Stromal cell of bone marrow (primary cell): ENCODE results near the gene PIK3C2G.

Experiments used
- DNase-seq: peaks from one replicate; pipeline ENCODE4 v3.0.0-alpha.2; 2012; ENCODE audit warnings: low read depth

Gene PIK3C2G

DNA sequence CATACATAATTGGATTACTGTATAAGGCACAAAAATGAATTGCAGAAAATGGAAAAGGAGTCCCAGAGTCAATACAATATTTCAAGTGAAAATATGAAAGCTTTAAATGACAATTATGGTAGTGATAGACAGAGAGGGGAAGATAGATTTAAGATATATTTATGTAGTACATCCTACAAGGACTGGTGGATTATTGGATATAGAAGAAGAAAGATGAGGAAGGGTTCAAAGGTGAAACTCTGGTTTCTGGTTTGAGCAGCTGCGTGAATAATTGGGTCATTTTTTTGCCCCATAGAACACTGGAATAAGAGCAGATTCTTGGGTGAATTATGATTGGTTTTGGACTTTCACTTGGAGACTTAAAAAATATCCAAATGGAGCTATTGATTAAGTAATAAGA, 19.4 kb downstream of the PIK3C2G start:
- DNase-seq, result no peak

DNA sequence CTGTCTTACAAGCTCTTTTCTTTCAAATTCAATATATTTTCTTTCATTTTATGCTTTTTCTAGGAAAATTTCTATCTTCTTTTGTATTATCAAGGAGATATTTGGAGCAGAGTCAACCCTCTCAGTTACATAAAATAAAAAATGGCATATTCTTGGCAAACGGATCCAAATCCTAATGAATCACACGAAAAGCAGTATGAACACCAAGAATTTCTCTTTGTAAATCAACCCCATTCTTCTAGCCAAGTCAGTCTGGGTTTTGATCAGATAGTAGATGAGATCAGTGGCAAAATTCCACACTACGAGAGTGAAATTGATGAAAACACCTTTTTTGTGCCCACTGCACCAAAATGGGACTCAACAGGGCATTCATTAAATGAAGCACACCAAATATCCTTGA, 20.6 kb downstream of the PIK3C2G start:
- DNase-seq, result no peak

DNA sequence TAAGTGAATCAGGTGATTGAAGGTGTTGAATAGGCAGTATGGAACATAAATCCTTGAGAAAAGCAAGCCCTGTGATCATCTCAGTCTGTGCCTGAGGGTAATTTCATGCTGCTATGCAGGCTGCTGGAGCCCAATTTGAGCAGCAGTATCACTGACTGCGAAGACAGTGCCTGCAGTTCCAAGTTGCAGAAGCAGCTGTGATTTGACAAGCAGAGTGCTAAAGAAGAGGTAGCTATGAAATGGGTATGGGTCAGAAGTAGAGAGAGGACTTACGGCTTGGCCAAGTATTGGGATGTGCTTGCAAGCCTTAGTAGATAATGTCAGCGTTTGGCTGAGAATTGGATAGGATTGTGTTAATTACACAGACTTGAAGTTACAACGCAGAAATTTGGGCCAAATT, 22.5 kb downstream of the PIK3C2G start:
- DNase-seq, result no peak

DNA sequence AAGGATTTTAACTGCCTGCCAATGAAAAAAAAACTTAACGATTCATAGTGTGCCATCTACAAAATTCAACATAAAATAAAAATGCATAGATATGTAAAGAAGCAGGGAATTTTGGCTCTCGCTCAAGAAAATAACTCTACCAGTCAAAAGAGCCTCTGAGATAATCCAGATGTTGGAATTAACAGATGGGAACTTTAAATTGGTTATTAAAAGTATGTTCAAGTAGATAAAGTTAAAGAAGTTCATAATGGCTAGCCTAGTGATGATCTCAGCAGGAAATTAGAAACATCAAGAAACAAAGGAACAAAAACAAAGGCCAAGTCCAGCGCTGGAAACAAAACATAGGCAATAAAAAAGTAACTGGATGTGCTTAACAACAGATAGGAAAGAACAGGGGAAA, 23.1 kb downstream of the PIK3C2G start:
- no peak for DNase-seq

DNA sequence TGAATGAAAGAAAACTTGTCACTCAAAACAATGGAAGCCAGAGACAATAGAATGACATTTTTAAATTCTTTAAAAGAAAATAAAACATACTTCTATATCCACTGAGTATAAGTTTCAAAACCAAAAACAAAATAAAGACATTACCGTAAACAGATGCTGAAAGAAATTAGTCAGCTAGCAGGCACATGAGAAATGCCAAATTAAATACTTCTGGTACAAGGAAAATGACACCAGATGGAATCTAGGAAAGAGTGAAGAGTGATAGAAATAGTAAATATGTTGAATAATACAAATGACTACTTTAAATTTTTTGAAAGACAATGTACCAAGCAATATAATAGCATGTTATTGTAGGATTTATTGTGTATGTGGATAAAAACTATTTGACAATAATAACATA, 23.8 kb downstream of the PIK3C2G start:
- DNase-seq, result no peak

GRCh38 chr12:18290386-18290785, 29.1 kb downstream of the PIK3C2G start:
- DNase-seq, result no peak

GRCh38 chr12:18294889-18295288, 33.6 kb downstream of the PIK3C2G start:
- no peak for DNase-seq

GRCh38 chr12:18296201-18296908, 35.0 kb downstream of the PIK3C2G start:
- DNase-seq, result no peak

GRCh38 chr12:18296909-18297280, 35.6 kb downstream of the PIK3C2G start:
- DNase-seq, result no peak

DNA sequence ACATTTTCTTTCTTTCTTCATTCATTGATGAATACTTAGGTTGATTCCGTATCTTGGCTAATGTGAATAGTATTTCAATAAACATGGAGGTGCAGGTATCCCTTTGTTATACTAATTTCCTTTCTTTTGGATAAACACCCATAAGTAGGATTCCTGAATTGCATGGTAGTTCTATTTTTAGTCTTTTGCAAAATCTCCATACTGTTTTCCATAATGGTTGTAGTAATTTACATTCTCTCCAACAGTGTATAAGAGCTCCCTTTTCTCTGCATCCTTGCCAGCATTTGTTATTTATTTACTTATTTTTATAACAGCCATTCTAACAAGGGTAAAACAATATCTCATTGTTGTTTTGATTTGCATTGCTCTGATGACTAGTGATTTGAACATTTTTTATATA, 36.6 kb downstream of the PIK3C2G start:
- no peak for DNase-seq

DNA sequence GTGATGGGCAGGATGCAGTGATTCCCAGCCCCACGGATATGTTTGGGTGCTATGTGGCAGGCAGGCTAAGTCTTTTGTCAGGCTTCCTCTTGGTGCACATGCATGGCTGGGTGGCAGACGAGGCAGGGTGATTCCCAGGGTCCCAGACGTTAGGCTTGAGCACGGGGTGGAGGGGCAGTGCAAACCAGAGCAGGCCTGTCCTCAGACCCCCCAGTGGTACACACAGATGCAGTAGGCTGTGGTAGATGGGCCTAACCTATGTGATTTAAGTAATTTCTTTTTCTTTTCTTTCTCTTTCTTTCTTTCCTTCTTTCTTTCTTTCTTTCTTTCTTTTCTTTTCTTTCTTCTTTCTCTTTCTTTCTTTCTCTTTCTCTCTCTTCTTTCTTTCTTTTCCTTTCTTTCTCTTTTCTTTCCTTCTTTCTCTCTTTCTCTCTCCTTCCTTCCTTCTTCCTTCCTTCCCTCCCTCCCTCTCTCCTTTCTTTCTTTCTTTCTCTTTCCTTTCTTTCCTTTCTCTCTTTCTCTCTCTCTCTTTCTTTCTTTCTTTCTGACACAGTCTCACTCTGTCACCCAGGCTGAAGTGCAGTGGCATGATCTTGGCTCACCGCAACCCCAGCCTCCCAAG, 41.6 kb downstream of the PIK3C2G start:
- no peak for DNase-seq

DNA sequence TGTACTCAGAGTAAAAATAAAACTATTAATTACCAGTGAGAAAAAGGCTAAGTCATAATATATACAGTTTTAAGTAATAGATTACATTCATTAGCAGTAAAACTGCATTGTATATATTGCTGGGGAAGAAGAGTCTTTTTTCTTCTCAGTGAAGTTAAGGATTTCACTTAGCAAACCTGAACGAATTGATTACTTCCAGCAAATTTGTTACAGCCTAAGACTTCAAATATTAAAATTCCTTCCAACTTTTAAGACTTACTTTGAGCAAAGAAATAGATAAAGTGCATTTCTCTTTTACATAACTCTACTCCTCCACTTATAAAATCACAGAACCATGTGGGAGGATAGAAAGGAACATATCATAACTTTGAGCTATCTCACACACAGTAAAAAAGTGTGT, 43.3 kb downstream of the PIK3C2G start:
- no peak for DNase-seq

- no peak for DNase-seq
Measured at GRCh38 chr12:18306311-18306710, 45.0 kb downstream of the PIK3C2G start.

GRCh38 chr12:18313306-18313705, 52.0 kb downstream of the PIK3C2G start:
- no peak for DNase-seq

DNA sequence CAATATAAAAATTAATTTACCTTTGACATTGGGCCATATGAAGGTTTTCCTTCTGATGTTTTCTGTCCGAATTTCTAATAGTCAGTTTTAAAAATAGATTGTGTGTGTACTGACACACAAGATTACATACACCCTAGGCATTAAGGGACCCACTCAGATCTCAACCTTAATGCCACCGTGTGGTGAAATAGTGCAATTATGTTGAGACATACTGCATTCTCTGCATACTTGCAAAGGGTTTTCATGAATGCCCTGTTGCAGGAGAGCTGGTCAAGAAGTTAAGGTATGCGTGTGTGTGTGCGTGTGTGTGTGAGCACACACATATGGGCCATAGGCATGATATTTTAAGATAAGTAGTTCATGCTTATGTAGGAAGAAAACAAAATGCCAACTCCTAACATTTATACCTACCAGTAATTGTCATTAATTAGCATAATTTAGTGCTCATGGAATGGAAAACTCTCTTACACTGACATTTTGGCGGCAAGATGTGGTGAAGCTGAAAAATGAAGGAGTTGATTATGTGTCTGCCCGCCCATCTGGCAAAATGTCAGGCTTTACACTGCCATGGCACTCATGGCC, 58.8 kb downstream of the PIK3C2G start:
- DNase-seq, result peak; percentile 26

DNA sequence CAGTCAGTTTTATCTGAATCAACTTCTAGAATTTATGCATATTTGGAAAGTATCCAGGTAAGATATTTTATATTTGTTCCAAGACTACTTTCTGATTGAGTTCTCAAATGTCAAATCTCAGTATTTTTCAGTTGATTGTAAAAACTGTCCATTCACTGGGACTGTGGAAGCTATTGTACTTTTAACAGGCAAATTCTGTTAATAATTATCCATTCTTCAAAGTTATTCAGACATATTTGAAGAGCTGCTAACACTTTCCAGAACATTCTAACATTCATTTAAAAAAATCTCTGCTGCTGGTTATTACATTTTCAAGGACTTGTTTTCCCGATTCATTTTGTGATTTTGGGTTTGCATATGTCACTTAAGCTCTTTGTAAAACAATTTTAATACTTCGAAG, 59.7 kb downstream of the PIK3C2G start:
- no peak for DNase-seq

DNA sequence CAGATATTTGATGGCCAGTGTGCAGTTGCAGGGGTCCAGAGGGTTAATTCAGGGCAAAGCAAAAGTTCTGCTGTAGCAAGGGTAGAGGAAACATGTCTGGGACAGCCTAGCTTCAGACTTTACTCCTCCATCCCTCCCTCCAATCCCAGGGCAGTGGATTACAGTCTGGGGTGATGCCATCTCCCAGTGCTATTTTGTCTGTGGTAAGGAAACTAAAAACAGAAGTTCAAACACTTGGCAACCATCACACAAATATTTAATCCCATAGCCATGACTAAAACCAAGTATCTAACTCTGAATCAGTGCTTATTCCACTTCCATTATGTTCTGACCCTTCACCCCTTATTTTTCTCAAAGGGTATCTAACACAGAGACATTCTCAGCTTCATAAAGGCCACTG, 61.8 kb downstream of the PIK3C2G start:
- DNase-seq, result peak; percentile 54

- DNase-seq, result no peak
Measured at GRCh38 chr12:18327036-18327435, 65.7 kb downstream of the PIK3C2G start.

DNA sequence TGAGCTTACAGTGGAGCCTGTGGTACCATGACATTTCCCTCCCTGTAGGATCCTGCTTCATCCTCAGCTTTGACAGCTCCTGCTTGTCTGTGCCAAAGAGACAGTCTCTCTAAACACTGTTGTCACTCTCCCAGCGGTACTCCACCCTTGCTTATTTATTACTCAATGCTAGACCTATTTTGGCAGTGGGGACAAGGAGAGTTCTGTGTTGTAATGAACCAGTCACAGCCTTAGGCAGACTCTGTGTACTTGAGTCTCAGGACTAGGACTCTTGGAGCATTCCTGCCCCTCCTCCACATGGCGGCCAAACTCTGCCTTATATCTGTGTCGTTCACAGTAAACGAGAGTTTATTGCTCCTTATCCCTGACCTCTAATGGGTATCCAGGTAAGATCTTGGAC, 70.9 kb downstream of the PIK3C2G start:
- no peak for DNase-seq

DNA sequence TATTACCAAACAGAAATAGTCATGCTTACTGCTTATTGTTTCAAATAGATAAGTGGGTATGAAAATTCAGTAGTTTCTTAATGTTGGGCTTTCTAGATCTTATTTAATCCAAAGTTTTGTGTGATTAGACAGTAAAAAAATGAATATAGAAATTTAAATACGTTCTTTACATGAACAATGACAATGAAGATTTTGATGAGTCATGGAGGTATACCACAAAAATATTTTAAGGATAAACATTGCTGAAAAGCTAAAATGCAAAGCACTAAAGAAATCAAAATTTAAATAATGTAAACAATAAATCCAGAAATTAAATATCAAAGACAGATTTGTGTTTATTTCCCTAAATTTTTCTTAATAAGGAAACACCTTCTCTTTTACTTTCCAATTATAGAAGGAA, 78.3 kb downstream of the PIK3C2G start:
- no peak for DNase-seq

DNA sequence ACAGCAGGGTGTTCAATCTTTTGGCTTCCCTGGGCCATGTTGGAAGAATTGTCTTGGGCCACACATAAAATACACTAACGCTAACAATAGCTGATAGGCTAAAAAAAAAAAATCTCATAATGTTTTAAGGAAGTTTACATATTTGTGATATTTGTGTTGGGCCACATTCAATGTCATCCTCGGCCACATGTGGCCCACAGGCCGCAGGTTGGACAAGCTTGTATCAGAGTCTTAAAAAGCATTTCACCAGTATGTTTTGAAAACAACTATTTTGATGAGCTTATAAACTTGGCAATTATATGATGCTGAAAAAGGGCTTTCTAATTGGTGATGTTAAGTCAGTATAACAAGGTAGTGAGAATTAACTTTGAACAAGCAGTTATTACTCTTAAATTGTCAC, 78.9 kb downstream of the PIK3C2G start:
- DNase-seq, result no peak

DNA sequence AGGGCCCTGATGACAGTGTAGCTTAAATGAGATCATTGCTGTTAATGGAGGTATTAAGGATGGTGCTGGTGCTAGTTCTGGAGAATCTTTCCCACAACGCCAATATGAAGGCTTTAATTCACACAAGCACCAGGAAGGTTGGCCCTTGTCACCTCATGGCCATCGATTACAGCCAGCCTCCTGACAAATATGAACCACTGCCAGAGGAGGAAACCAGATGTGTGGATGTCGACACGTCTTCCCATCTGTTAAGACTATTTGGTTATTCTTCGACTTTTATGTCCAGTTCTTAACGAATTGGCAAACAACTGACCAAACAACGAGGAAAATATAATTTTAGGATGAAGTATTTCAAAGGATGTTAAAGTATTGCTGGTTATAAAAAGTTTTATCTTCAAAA, 79.5 kb downstream of the PIK3C2G start:
- no peak for DNase-seq

- DNase-seq, result no peak
Measured at GRCh38 chr12:18343708-18344107, 82.4 kb downstream of the PIK3C2G start.
